RPMI7951 (cell line): ENCODE measurements around the gene CCNB1IP1. TPM values are rescaled to one million over a fixed set of nuclear protein-coding genes. Genes with fewer than 3 reads are reported as not detected.

Experiments used
- total RNA-seq: library from RNA; depleted of rRNA; stranded (reverse); fragments of >200 nt; shearing (Covaris generic); gene quantifications from 2 replicates; pipeline ENCODE4 v1.2.3, GENCODE V29; 2014; rRNA removed

The CCNB1IP1 gene
- total RNA-seq, 1 experiment from 2014 or later, result 52.4 TPM

Other genes with a start within 250 kb of the CCNB1IP1 start
- not detected in 2 replicates for gene OR4K17, start 222.5 kb downstream of the CCNB1IP1 start, total RNA-seq
- gene OR4N5, start 194.5 kb downstream of the CCNB1IP1 start, total RNA-seq, result not detected in 2 replicates
- not detected in 2 replicates for gene OR11G2, start 142.4 kb downstream of the CCNB1IP1 start, total RNA-seq
- gene OR11H6, start 109.6 kb downstream of the CCNB1IP1 start, total RNA-seq, result not detected in 2 replicates
- not detected in 2 replicates for gene OR11H7, start 104.3 kb downstream of the CCNB1IP1 start, total RNA-seq
- gene OR11H4, start 94.0 kb downstream of the CCNB1IP1 start, total RNA-seq, result not detected in 2 replicates
- gene TTC5, start 27.3 kb downstream of the CCNB1IP1 start, total RNA-seq, result 9.7 and 12.3 TPM in 2 replicates
- 23.4 and 31.0 TPM in 2 replicates for gene PARP2, start 10.4 kb upstream of the CCNB1IP1 start, total RNA-seq
- gene TEP1, start 80.2 kb upstream of the CCNB1IP1 start, total RNA-seq, result 8.2 and 8.9 TPM in 2 replicates
- gene KLHL33, start 102.9 kb upstream of the CCNB1IP1 start, total RNA-seq, result not detected in 2 replicates
- 19.9 and 26.9 TPM in 2 replicates for gene OSGEP, start 121.5 kb upstream of the CCNB1IP1 start, total RNA-seq
- gene APEX1, start 121.9 kb upstream of the CCNB1IP1 start, total RNA-seq, result 41.7 and 49.5 TPM in 2 replicates
- gene PIP4P1, start 128.2 kb upstream of the CCNB1IP1 start, total RNA-seq, result 16.5 and 22.9 TPM in 2 replicates
- gene PNP, start 136.1 kb upstream of the CCNB1IP1 start, total RNA-seq, result 42.3 and 45.0 TPM in 2 replicates
- not detected in 2 replicates for gene RNASE10, start 172.3 kb upstream of the CCNB1IP1 start, total RNA-seq
- not detected in 2 replicates for gene RNASE9, start 227.8 kb upstream of the CCNB1IP1 start, total RNA-seq